ENCODE results near the gene EPB41L4A.
"Not testable (repeated sequence)": the region's sequence is repeated elsewhere in the genome, so short reads cannot be mapped to it uniquely, and the experiment has no call there.

EPB41L4A gene

DNA sequence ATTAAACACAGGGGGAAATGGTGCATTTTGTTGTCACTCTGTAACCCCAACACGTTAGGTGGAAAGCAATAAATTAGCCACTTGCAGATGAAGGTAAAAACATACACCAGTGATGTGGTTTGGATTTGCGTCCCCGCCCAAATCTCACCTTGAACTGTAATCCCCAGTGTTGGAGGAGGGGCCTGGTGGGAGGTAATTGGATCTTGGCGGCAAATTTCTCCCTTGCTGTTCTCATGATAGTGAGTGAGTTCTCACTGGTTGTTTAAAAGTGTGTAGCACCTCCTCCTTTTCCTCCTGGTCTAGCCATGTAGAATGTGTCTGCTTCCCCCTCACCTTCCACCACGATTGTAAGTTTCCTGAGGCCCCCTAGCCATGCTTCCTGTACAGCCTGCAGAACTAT lies 17.2 kb downstream of the EPB41L4A start:
- FAIRE-seq: no peak

DNA sequence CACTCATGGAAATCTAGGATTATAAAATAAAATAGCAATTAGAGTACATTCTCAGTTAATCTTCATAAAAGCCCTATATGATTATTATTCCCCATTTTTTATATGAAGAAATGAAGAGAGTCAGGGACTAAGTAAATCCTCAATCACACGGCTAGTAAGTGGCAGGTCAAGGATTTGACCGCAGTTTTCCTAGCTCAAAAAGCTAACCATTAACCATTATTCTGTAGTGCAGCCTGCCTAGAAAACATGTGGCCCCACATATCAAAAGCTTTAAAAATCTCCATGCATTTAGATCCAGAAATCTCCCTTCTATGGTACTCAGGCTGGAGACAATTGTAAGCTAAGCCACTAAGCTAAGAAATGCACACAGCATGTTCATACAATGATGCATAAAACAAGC lies 21.4 kb downstream of the EPB41L4A start:
- FAIRE-seq: no peak

DNA sequence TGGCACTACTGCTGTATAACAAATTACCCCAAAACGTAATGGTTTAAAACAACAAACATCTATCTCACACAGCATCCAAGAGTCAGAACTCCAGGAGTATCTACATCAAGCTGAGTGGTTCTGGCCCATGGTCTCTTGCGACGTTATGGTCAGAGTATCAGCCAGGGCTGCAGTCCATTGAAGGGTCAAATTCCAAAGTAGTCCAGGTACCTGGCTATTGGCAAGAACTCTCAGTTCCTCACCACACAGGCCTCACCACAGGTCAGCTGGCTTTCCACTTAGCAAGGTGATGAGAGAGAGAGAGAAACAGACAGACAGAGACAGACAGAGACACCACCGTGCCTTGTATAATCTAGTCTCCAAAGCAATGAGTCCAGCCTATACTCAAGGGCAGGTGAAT lies 22.6 kb downstream of the EPB41L4A start:
- FAIRE-seq: no peak

DNA sequence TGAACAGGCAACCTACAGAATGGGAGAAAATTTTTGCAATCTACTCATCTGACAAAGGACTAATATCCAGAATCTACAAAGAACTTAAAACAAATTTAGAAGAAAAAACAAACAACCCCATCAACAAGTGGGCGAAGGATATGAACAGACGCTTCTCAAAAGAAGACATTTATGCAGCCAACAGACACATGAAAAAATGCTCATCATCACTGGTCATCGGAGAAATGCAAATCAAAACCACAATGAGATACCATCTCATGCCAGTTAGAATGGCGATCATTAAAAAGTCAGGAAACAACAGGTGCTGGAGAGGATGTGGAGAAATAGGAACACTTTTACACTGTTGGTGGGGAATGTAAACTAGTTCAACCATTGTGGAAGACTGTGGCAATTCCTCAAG lies 23.8 kb downstream of the EPB41L4A start:
- FAIRE-seq: not testable (repeated sequence)

DNA sequence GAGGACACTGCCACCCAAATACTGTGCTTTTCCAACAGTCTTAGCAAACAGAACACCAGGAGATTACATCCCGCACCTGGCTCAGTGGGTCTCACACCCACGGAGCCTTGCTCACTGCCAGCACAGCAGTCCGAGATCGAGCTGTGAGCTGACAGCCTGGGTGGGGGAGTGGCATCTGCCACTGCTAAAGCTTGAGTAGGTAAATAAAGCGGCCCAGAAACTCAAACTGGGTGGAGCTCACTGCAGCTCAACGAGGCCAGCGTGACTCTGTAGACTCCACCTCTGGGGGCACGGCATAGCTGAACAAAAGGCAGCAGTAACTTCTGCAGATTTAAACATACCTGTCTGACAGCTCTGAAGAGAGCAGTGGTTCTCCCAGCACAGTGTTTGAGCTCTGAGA lies 28.8 kb downstream of the EPB41L4A start:
- FAIRE-seq: no peak

DNA sequence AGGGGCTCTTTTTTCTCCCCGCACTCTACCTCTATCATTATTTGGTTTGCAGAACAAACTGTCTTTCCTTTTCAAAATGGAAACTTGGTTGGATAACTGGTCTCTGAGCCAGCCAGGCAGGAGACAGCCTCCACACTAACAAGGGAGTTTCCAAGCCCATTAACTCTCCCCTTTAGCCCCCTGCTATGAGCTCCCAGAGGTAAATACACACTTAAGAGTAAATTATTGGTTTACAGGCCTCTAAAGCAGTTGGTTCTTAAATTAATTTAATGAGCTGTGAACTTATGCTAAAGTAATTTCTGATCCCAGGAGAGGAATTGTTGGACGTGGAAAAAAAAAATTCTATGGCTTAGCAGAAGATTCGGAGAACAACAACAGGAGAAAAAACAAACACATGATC lies 30.3 kb downstream of the EPB41L4A start:
- FAIRE-seq: no peak

DNA sequence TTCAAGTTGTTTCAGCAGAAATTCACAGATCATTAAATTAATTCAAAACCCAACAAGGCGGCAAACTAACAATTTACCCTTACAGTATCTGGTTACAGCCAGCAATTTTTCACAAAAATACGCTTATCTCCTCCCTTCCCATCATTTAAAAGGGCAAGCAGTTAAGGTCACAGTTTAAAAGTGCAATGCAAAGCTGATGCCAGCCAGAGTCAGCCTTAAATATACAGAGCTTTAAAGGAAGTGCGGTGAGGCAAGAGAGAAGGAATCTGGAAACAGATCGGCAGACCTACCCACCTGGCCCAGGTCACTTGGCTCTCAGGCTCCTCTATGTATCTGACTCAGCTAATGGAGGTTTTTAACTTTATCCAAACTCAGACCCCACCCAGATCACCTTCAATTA lies 31.0 kb downstream of the EPB41L4A start:
- FAIRE-seq: no peak

DNA sequence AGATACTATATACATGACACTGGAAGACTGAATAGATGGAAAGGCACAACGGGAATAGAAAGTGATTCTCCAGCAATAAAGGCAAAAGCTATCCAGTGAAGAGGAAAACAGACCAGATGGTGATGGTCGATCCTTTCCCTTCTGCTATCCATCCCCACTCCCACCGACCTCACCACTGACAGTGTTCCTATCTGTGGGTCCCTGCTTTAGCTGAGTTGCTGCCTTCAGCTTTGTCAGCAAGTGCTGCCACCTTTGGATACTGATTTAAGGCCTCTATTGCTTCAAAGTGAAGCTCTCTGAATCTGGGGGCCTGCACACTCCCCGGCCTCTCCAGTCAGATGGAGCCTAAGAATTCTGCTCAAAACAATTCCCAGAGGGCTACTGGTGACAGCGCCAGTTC lies 32.3 kb downstream of the EPB41L4A start:
- FAIRE-seq: no peak

DNA sequence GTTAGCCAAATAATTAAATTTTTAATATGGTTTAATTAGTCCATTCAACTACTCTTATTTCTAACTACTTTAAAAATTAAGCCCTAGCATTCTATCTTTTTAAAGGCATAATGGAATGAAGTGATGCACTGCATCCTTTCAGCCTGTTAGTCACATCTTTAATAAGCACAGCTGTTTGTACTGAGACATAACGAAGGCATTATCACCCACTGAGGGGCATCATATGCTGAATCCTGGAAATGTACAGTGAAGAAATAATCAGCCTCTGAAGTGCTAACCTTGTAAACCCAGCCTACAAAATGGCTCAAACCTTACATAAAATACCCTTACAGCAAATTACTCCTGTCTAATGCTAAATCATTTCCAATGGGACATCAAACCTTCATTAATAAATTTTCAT lies 33.1 kb downstream of the EPB41L4A start:
- FAIRE-seq: no peak

DNA sequence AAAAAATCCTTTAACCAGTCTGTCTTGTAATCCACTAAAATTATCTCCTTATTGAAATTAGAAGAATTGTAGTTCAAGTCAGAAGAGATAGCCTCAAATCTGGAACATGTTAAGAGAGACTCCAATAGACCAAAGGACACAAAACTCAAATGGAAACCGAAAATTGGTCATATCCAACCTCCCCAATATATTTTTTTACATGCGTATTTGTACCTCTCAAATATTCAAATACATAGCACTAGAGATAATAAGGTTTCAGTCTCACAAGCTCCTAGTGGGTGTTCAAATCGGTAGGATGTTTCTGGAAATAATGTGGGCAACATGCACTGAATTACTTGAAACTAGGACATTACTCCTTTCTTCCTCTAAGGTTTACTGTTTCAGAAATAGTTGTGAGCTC lies 33.5 kb downstream of the EPB41L4A start:
- FAIRE-seq: no peak

DNA sequence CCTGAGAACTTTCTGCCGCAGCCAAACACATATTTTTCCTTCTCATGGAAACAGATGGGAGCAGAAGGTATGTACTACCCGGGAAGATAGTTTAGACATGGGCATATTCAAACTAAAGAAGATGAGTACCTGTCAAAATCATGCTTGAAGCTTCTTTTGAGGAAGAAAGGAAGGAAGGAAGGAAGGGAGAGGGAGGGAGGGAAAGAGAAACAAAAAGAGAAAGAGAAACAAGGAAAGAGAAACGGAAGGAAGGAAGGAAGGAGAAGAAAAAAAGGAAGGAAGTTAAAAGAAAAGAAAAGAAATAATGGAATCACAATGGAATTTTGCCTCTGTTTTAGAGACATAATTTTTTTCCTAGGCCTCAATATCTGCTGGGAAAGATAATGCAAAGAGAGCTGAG lies 34.6 kb downstream of the EPB41L4A start:
- FAIRE-seq: no peak

DNA sequence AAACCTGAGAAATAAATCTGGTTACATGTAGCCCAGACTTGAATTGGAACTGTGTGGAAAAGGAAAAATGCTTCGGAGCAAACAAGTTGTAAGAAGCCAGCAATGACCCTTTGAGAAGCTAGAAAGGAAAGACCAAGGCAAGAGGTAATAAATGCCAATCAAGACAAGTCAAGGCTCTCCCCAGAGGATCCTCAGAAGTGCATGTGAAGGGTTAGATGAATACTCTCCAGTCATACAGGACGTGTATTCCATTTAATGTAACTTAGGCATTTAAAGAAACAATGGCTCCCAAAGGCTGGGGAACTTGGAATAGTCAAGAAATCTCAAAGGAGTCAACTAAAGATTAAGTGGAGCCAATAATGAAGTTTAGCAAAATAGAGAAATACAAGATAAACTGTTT lies 36.2 kb downstream of the EPB41L4A start:
- FAIRE-seq: no peak

DNA sequence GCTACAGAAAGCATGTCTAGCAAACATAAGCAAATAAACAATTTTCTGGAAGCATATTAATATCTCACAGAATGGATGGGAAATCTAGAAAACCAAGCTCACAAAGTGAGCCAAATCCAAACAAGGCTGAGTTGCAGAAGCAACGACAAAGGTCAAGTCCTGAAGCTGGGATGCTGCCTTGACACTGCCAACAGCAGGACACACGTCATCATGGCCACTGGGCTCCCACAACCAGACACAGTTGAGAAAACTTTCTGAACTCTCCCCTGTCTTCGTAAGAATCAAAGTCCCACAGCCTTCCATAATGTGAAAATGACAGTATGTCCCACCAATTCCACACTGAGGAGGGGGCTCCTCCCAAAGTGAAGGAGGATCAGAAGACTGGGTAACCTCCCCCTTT lies 37.6 kb downstream of the EPB41L4A start:
- FAIRE-seq: no peak

DNA sequence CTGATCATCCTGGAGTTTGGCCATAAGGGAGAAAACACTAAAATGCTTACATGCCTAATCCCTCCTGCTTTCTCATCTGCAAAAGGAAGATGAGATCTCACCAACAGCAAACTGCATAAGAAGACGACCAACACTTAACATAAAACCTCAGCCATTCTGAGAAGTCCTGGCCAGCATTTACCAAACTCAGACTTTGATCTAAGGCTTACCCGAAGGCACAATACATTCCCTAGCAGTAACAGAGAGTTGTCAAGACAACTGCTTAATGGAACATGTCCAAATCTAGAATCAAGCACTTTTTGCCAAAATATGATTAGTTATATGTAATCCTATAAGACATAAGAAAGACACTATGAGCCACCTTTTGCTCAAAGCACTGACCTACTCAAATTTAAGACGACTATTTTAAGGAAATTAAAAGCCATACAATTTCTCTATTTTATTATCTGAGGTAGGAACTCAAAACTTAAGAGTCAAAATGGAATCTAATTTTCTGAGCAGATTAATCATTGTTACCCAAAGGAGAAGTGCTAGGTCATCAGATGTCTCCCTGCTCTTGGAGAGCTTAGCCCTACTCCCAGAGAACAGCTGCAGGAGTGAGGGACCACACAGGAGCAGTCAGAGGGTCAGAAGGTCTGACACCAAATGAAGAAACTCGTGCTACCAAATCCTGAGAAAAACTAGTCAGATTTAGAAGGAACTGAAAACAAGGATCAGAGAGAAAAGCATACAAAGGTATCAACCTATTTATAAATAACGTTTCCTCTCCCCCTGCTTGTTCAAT lies 39.3 kb downstream of the EPB41L4A start:
- FAIRE-seq: no peak

DNA sequence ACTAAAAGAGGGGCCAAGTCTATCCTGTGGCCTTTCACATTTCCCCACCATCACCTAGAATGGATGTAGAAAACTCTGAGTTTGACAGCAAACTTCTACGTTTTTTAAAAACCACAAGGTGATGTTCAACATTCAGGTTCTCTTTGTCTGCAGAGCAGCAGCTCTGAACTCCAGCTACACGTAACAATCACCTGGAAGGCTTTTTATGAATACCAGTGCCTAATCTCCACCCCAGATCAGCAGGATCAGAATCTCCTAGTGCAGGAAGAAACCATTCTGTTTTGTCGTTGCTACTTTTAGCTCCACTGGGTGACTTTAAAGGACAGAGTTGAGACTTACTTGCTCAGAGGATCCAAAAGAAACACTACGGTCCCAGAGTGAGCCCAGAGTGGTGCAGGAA lies 44.3 kb downstream of the EPB41L4A start:
- FAIRE-seq: no peak

DNA sequence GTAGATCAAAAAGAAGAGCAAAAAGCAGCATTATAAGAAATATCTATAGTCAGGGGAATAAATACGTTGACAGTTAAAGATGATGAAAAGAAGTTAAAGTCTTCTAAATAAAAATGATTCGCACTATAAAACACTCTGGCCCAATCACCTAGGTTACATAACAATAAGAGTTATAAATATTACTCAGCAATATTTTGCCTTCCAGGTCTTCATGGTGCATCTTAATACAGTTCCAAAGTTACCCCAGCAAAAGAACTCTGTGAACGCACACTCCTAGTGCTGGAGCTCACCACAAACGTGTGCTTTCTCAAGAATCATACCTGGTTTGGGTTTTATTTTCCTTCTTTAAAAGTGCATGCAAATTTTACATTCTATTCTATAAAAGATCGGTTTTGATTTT lies 44.7 kb downstream of the EPB41L4A start:
- FAIRE-seq: no peak

DNA sequence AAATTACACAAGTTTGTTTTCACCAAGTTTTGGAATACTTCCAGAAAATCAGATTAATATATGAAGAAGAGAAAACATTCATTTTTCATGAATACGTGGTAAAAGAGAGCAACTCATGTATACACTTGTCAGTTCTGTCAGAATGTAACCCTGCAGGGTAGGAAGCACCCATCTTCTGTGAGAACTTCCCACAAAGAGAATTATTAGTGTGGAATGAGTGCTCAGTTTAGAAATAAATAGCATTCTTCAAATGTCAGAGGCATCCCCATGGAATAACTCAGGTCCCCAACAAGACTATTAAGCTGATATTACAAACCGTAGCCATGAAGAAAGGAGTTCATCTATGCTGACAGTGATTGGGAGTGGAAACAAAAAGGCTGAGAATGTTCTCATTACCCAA lies 45.2 kb downstream of the EPB41L4A start:
- no peak for FAIRE-seq

DNA sequence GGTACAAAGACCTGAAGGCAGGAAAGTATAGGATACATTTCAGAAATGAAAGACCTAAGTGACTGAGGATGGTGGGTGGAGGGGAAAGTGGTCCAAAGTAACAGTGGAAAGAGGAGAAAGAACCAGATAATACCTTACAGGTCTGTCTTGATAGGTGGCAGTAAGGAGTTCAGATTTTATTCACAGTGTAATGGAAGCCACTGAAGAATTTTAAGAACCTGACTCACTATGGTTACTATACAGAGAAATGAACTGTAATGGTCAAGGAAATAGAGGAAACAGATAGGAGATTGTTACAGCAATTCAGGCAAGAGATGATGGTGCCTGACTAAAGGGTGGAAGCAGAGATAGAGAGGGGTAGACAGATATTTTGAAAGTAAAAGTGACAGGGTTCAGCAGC lies 46.5 kb downstream of the EPB41L4A start:
- FAIRE-seq: no peak

DNA sequence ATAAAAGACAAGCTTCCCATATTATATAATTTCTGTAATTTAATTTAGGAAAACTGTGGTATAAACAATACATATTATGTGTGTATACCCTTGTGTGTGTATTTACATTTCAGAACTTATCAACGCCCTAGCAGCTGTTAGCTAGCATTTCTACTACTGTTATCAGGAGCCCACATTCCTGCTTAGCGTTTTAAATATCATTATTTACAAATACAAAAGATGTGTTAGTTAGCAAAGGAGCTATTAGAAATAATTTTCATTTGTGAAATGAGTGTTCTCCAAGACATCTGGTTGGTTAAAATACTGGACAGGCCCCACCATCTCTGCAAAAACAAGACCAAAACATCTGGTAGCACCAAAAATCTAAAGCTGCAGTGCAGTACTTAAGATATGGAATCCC lies 48.0 kb downstream of the EPB41L4A start:
- no peak for FAIRE-seq

DNA sequence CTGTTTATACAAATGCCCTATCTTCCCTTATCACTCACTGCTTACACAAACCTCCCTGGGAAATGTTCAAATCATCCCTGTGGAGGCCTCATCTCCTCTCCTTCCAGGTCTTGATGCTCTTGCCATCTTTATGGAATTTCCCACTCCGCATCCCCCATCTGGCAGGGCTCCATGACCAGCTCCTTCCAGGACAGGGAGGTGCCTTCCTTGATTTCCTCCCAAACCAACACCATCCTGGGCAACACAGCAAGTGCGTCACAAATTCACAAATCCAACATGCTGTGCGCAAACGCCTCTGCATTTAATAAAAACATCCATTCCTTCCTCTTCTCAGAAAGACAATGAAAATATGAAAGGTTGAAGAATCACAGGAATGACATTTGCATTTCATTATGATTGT lies 51.7 kb downstream of the EPB41L4A start:
- FAIRE-seq: no peak

DNA sequence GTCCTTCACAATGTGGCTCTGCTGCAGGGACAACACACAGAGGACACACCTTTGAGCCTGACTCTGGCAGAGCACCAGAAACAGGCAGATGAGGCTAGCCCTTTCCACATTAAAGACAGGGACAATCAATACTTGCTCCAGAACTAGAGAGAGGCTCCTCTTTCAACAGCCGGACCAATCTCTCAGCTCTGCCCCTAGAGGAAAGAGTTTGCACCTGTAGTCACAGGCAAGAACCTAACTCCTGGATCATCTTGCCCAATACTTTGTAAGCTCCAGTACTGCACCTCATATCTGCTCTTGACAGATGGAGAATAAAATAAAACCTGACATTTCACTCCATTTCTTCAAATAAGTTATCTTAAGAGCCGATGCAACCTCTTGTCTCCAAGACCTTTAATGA lies 52.1 kb downstream of the EPB41L4A start:
- FAIRE-seq: no peak

DNA sequence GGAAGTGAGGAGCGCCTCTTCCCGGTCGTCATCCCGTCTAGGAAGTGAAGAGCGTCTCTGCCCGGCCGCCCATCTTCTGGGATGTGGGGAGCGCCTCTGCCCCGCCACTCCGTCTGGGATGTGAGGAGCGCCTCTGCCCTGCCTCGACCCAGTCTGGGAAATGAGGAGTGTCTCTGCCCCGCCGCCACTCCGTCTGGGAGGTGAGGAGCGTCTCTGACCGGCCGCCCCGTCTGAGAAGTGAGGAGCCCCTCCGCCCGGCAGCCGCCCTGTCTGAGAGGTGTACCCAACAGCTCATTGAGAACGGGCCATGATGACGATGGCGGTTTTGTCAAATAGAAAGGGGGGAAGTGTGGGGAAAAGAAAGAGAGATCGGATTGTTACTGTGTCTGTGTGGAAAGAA lies 58.3 kb downstream of the EPB41L4A start:
- FAIRE-seq: not testable (repeated sequence)

DNA sequence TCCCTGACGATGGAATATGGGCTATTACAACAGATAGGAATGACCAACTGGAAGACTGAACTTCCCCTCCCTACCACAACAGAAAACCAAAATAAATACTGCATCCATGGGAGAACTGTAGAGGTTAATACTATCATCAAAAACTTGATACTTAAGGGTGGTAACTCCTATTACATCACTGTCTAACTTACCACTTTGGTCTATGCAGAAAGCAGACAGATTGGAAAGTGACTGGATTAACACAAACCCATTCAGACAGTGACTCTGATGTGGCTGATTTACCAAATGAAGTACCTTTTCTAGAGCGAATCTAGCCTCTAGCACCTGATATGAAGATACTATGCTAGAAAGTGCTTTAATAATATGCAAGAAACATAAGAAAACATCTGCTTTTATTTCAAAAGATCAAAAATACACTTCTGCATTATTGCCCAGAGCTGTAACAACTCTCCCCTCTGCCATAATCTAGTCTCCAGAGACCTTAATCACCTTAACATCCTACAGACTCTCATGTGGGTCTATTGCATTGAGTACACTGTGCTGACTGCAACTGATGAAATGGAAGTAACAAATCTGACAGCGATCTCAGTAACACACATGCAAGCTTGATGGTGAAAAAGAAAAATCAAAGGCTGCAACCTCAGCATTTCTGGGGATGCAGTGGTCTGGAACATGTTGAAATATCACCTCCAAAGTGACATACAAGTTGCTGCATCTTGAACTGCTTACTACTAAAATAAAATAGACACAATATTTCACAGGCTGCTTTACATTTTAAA lies 62.7 kb downstream of the EPB41L4A start:
- no peak for FAIRE-seq

DNA sequence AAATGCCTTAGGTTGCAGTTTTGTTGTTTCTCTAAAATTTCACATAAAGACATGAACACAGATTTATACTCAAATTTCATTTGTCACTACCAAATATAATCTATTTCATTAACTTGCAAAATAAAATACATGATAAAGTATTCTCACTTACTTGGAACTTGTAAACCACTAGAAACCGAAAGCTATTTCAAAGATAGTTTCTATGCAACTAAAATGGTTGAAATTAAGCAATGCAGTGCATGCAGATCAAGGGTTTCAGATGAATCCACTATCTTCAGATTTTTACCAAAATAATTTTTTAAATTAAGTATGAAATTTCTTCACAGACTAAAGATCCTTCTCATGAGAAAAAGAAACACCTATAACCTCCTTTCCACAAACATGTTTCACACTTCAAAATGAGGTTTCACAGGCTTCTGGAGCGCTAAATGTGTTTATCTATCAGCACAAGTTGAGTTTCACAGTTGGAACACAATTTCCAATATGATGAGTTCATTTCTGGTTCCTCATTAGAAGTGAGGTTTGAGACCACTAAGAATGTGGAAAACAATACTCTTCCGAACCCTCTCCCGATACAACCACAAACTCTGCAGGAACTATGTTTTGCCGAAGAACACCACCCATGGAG lies 63.9 kb downstream of the EPB41L4A start:
- FAIRE-seq: no peak
